Placental pericyte (primary cell): Measurements from ENCODE around the gene FOXE3. TPM values are rescaled to one million over a fixed set of nuclear protein-coding genes. Genes with fewer than 3 reads are reported as not detected.

ENCODE experiments used
- total RNA-seq: library from RNA; depleted of rRNA; stranded (reverse); fragments of >200 nt; gene quantifications from 2 replicates; pipeline ENCODE4 v1.2.3, GENCODE V29; 2012

FOXE3 gene
- not detected in 2 replicates for total RNA-seq

GRCh38 chr1:47415728-47416318 lies at the start of gene FOXE3:
Gene FOXE3, plus strand, starts transcription at chr1:47416285. Its CDS starts 31 bp downstream, at chr1:47416316.

GRCh38 chr1:47437447-47438164 lies 21.5 kb downstream of the FOXE3 start, which contains the start of gene FOXD2:
Gene FOXD2, plus strand, starts transcription at chr1:47438044. Its CDS starts 92 bp downstream, at chr1:47438136.

Other genes with a start within 250 kb of the FOXE3 start
- gene PDZK1IP1, start 226.2 kb upstream of the FOXE3 start, total RNA-seq, result not detected in 2 replicates
- gene TAL1, start 184.1 kb upstream of the FOXE3 start, total RNA-seq, result under 0.01 TPM in 1 of 2 replicates, not detected in the other
- gene STIL, start 102.1 kb upstream of the FOXE3 start, total RNA-seq, result 3.9 and 36.8 TPM in 2 replicates
- gene CMPK1, start 82.5 kb upstream of the FOXE3 start, total RNA-seq, result 63.0 and 103 TPM in 2 replicates
- 0.14 TPM in 1 of 2 replicates, not detected in the other for gene FOXD2, start 21.8 kb downstream of the FOXE3 start, total RNA-seq